Thyroid gland (tissue), 4 donors: Measurements from ENCODE around the gene SLC35F1.

ENCODE experiments used
- POLR2A ChIP-seq, 2 donors: fragments of 450-650 bp; IDR thresholded peaks; one replicate each; pipeline ENCODE4 v1.6.1; 2017; ENCODE audit warnings: antibody characterized with exemption in 2 of 2, mild to moderate bottlenecking in 2 of 2, moderate library complexity in 1 of 2
- TF ChIP-seq, protein P1 (sequence below), 6 experiments: fragments of 200-600 bp in 3 of 6; fragments of 450-650 bp in 3 of 6; sonication (generic) in 3 of 6; IDR thresholded peaks; one replicate each; pipeline ENCODE4 v1.5.1; 2016 to 2019; ENCODE audit warnings: antibody characterized with exemption in 6 of 6, mild to moderate bottlenecking in 2 of 6, inconsistent platforms in 1 of 6, moderate library complexity in 1 of 6

DNA sequence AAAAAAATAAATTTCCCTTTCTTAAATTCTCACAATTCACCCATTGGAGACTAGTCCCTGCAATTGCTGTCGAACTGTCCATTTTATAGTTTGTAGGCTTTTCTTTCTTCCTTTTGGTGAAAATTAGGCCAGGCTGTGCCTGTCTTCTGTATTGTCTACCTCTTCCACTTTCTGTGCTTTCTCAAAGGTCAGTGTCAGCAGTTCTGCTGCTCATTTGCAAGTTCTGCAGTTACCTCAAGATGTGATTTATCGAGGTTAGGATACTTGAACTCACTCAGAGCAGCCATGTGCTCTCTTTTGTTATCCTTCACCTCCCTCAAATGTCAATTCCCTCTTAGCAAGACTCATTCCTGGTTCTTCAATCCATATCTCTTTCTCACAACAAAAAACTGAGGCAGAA is 179.1 kb downstream of the SLC35F1 start:
- TF ChIP-seq, protein P1, sequence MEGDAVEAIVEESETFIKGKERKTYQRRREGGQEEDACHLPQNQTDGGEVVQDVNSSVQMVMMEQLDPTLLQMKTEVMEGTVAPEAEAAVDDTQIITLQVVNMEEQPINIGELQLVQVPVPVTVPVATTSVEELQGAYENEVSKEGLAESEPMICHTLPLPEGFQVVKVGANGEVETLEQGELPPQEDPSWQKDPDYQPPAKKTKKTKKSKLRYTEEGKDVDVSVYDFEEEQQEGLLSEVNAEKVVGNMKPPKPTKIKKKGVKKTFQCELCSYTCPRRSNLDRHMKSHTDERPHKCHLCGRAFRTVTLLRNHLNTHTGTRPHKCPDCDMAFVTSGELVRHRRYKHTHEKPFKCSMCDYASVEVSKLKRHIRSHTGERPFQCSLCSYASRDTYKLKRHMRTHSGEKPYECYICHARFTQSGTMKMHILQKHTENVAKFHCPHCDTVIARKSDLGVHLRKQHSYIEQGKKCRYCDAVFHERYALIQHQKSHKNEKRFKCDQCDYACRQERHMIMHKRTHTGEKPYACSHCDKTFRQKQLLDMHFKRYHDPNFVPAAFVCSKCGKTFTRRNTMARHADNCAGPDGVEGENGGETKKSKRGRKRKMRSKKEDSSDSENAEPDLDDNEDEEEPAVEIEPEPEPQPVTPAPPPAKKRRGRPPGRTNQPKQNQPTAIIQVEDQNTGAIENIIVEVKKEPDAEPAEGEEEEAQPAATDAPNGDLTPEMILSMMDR (IDR thresholded peaks at IDR 0.05), result no peak
- no peak for TF ChIP-seq POLR2A (IDR thresholded peaks at IDR 0.05)
